K562 (cell line): Measurements from ENCODE around the gene PCID2.

Experiments
- CTCF ChIP-seq, 3 experiments: IDR thresholded peaks in 2 of 3; conservative IDR thresholded peaks in 1 of 3; 2 replicates each; pipeline ENCODE4 v1.5.1; 2011 to 2012; ENCODE audit warnings: low read length in 3 of 3, mild to moderate bottlenecking in 3 of 3, control low read depth in 2 of 3, improper control_type of control experiment in 1 of 3, inconsistent platforms in 1 of 3, low read depth in 1 of 3, mixed read lengths in 1 of 3, moderate library complexity in 1 of 3; ENCODE audit not compliant: insufficient read depth in 2 of 3
- FOSL1 ChIP-seq: fragments of 200-800 bp; sonication (Bioruptor generic); conservative IDR thresholded peaks from 2 replicates; pipeline ENCODE4 v1.6.1; 2016; ENCODE audit warnings: missing genetic modification characterization, missing compliant biosample characterization
- NBN ChIP-seq: fragments of 450-650 bp; IDR thresholded peaks from 2 replicates; pipeline ENCODE4 v1.6.1; 2016; ENCODE audit warnings: low read depth, mild to moderate bottlenecking
- RAD21 ChIP-seq, 2 experiments: fragments of 250-450 bp in 1 of 2; fragments of 450-650 bp in 1 of 2; sonication (Bioruptor Pico) in 1 of 2; formaldehyde crosslinking in 1 of 2; IDR thresholded peaks in 1 of 2; conservative IDR thresholded peaks in 1 of 2; 2 replicates each; pipeline versions ENCODE4 v1.4.0 to v1.8.0; 2020 to 2022; ENCODE audit warnings: mild to moderate bottlenecking in 2 of 2, moderate library complexity in 1 of 2
- ZNF274 ChIP-seq: IDR thresholded peaks from 2 replicates; pipeline ENCODE4 v1.6.1; 2011; ENCODE audit warnings: low read depth, mild to moderate bottlenecking, low read length, moderate library complexity, borderline replicate concordance
- ZNF639 ChIP-seq, 2 experiments: fragments of 200-800 bp in 1 of 2; sonication (Bioruptor generic) in 1 of 2; sonication (generic) in 1 of 2; formaldehyde crosslinking in 1 of 2; IDR thresholded peaks in 1 of 2; conservative IDR thresholded peaks in 1 of 2; 2 replicates each; pipeline versions ENCODE4 v1.5.0 to v1.6.1; 2016 to 2020; ENCODE audit warnings: missing compliant biosample characterization in 1 of 2, missing genetic modification characterization in 1 of 2, missing genetic modification reagents in 1 of 2
- TF ChIP-seq, protein P1 (sequence below), 2 experiments: IDR thresholded peaks; 2 replicates each; pipeline ENCODE4 v1.6.1; 2012; ENCODE audit warnings: improper control_type of control experiment in 2 of 2, low read depth in 2 of 2, low read length in 2 of 2, borderline replicate concordance in 1 of 2

GRCh38 chr13:113157929-113158747 lies 50.3 kb downstream of the PCID2 start, which contains the start of gene PROZ:
- no peak for TF ChIP-seq ZNF639 (CRISPR knock-in tag; conservative IDR thresholded peaks at IDR 0.05 in 1 of 2, IDR thresholded peaks at IDR 0.05 in 1 of 2)
- TF ChIP-seq RAD21 (CRISPR knock-in tag; conservative IDR thresholded peaks at IDR 0.05 in 1 of 2, IDR thresholded peaks at IDR 0.05 in 1 of 2), result no peak
- TF ChIP-seq ZNF274, result no peak
- TF ChIP-seq, protein P1, sequence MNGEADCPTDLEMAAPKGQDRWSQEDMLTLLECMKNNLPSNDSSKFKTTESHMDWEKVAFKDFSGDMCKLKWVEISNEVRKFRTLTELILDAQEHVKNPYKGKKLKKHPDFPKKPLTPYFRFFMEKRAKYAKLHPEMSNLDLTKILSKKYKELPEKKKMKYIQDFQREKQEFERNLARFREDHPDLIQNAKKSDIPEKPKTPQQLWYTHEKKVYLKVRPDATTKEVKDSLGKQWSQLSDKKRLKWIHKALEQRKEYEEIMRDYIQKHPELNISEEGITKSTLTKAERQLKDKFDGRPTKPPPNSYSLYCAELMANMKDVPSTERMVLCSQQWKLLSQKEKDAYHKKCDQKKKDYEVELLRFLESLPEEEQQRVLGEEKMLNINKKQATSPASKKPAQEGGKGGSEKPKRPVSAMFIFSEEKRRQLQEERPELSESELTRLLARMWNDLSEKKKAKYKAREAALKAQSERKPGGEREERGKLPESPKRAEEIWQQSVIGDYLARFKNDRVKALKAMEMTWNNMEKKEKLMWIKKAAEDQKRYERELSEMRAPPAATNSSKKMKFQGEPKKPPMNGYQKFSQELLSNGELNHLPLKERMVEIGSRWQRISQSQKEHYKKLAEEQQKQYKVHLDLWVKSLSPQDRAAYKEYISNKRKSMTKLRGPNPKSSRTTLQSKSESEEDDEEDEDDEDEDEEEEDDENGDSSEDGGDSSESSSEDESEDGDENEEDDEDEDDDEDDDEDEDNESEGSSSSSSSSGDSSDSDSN (IDR thresholded peaks at IDR 0.05; ENCODE audit: borderline replicate concordance in 1 of 2, low read depth in 2 of 2, low read length in 2 of 2), result no peak
- TF ChIP-seq FOSL1, result no peak
- TF ChIP-seq NBN, result no peak
- no peak for TF ChIP-seq CTCF (IDR thresholded peaks at IDR 0.05 in 2 of 3, conservative IDR thresholded peaks at IDR 0.05 in 1 of 3; ENCODE audit: insufficient read depth in 2 of 3, low read depth in 1 of 3, low read length in 3 of 3)
